HFFc6 (cell line): ENCODE data around the gene IRF8. TPM values are rescaled to one million over a fixed set of nuclear protein-coding genes. Genes with fewer than 3 reads are reported as not detected.

ENCODE experiments used
- DNase-seq: peaks from one replicate; pipeline ENCODE4 v3.0.0-alpha.2; 2018
- H3K27ac Mint-ChIP-seq: 2 replicates; pipeline ENCODE4 v1.8.0; 2020; ENCODE audit warnings: mild to moderate bottlenecking, mixed read lengths
- H3K27me3 Mint-ChIP-seq: 2 replicates; pipeline ENCODE4 v1.8.0; 2021; ENCODE audit warnings: mild to moderate bottlenecking, moderate library complexity, mixed read lengths; ENCODE audit not compliant: insufficient read depth
- H3K36me3 Mint-ChIP-seq: 2 replicates; pipeline ENCODE4 v1.8.0; 2021; ENCODE audit warnings: low read depth, mixed read lengths
- H3K4me1 Mint-ChIP-seq: 2 replicates; pipeline ENCODE4 v1.8.0; 2020; ENCODE audit warnings: low read depth, mixed read lengths
- H3K4me3 Mint-ChIP-seq: 2 replicates; pipeline ENCODE4 v1.8.0; 2020; ENCODE audit warnings: mild to moderate bottlenecking, moderate library complexity, mixed read lengths
- H3K9me3 Mint-ChIP-seq: 2 replicates; pipeline ENCODE4 v1.8.0; 2020; ENCODE audit warnings: mild to moderate bottlenecking, mixed read lengths
- total RNA-seq, 6 experiments: library from RNA; stranded (reverse); fragmentation: NEBNext Ultra II Directional; extraction: Animal tissue kit (Norgen Biotek cat#: 25700); gene quantifications; 2 replicates in 1 of 6; 3 replicates in 5 of 6; pipeline ENCODE4 v1.2.3, GENCODE V29; 2021
- TF ChIP-seq, protein P1 (sequence below): fragments of 200-600 bp; sonication (generic); IDR thresholded peaks from 2 replicates; pipeline ENCODE4 v1.5.0; 2021; ENCODE audit warnings: antibody characterized with exemption, mild to moderate bottlenecking

The IRF8 gene
- total RNA-seq, 6 experiments from 2014 or later: not detected

DNA sequence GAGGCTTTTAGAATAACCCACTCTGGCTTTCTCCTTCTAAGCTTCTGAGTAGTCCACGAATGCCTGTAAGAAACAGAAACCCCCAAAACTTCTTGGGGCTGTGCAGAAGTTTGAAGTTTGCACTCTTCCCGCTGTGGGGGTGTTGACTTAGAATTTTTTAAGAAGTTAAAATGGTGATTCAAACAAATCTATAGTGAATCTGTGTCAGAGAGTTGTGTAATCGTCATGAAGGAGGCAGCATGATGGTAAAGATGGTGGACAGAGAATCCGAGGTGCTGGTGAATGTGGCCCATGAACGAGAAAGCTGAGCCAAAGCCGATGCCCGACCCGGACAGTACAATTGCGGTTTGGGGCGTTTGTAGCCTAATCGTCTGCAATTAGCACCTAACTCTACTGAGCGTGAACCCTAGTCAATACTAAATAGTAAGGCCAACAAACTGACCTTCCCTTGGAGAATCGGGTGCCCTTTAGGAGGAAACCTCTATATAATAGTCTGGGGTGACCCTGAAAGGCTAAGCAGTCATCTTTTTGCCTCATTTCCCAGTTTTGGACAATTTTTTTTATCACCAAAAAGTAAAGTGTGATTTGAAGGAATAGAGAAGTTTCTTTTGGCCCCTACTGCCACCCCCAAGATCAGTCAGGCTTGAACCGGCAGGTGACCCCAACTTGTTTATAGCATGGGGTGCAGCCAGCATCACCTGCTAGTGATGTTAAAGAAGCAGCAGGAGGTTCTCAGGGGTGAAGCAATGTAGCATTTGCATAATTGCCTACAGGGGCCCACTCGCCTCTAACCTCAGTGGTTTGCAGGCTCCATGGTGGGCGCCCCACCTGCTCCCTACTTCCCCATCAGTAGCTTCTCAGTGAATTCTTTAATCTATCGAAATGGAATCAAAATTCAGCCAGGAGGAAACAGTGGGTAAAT, 11.2 kb downstream of the IRF8 start:
- Mint-ChIP-seq H3K27ac (no peak overlapping the region), H3K4me3 (no peak overlapping the region), H3K9me3 (peaks cover 11% of the 10 kb centered on the region; the same call in 1 of the 2 replicates), H3K4me1 (no peaks in the 10 kb centered on the region), H3K36me3 (no peaks in the 10 kb centered on the region; the same call in 1 of the 2 replicates), H3K27me3 (peaks cover 63% of the 10 kb centered on the region)
- no peak for DNase-seq
- TF ChIP-seq, protein P1, sequence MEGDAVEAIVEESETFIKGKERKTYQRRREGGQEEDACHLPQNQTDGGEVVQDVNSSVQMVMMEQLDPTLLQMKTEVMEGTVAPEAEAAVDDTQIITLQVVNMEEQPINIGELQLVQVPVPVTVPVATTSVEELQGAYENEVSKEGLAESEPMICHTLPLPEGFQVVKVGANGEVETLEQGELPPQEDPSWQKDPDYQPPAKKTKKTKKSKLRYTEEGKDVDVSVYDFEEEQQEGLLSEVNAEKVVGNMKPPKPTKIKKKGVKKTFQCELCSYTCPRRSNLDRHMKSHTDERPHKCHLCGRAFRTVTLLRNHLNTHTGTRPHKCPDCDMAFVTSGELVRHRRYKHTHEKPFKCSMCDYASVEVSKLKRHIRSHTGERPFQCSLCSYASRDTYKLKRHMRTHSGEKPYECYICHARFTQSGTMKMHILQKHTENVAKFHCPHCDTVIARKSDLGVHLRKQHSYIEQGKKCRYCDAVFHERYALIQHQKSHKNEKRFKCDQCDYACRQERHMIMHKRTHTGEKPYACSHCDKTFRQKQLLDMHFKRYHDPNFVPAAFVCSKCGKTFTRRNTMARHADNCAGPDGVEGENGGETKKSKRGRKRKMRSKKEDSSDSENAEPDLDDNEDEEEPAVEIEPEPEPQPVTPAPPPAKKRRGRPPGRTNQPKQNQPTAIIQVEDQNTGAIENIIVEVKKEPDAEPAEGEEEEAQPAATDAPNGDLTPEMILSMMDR: no peak

DNA sequence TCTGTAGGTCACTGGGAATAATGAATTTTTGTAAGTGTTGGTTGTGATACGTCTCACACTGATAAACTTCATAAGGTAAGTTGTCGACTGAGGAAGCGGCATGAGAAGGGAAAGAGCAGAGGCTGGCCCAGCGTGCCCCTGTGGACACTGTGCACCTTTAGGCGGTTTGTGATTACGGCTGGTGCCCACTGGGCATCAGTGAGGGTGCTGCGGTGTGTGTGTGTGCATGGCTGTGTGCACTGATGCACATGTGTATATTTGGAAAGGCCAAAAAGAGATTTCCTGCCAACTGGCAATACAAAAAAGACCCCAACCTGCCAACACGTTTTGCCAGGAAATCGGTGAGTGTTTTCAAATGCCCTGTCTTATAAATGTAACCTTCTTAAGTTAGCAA, 11.9 kb downstream of the IRF8 start:
- Mint-ChIP-seq H3K4me1 (no peaks in the 10 kb centered on the region), H3K36me3 (no peaks in the 10 kb centered on the region; the same call in 1 of the 2 replicates), H3K27me3 (peaks cover 60% of the 10 kb centered on the region), H3K4me3 (no peak overlapping the region), H3K9me3 (peaks cover 4% of the 10 kb centered on the region; the same call in 1 of the 2 replicates), H3K27ac (no peak overlapping the region)
- DNase-seq: no peak
- TF ChIP-seq, protein P1: no peak

- TF ChIP-seq, protein P1: no peak
Measured at GRCh38 chr16:85911251-85911930, 12.4 kb downstream of the IRF8 start.

DNA sequence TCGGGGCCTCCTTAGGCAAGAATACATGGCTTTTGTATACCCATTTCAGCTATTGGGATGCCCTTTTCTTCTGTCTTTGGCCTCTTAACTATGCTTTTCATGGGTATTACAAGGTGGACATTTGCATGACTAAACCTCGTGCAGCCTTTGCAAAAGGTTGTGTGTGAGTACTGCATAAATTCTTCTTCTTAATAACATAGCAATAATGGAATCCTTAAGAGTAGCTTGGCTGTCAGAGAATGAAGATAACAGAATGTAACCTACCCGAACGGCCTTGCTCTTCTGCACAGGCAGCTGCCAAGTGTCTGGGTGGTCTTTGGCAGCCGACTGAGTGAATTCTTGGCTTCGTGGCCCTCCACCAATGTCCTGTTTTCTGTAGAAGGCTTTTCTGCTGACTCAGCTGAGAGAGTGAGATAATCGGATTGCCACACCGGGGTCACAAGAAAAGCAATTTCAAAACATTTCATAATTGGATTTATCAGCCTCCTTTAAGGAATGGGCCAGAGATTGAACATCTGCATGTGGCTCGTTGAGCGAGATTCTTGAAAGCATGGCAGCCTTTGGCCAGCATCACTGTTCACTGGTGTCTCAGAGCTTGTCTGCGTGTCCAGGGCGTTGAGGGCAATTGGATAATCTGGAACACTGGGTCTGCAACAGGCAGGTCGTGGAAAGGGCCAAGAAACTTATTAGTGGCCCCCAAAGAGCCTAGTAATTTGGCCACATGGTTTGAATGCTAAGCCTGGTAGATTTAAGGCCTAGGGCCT, 13.4 kb downstream of the IRF8 start:
- no peaks in the 10 kb centered on the region for H3K9me3 Mint-ChIP-seq
- no peaks in the 10 kb centered on the region for H3K4me1 Mint-ChIP-seq
- H3K4me3 Mint-ChIP-seq: no peak overlapping the region
- no peaks in the 10 kb centered on the region for H3K36me3 Mint-ChIP-seq
- peaks cover 59% of the 10 kb centered on the region for H3K27me3 Mint-ChIP-seq
- DNase-seq: no peak
- TF ChIP-seq, protein P1: no peak
- H3K27ac Mint-ChIP-seq: no peak overlapping the region

More at GRCh38 chr16:85911251-85911930, 12.4 kb downstream of the IRF8 start:
- no peak overlapping the region for H3K27ac Mint-ChIP-seq
- no peaks in the 10 kb centered on the region for H3K36me3 Mint-ChIP-seq
- H3K4me1 Mint-ChIP-seq: no peaks in the 10 kb centered on the region
- no peaks in the 10 kb centered on the region for H3K9me3 Mint-ChIP-seq
- no peak for DNase-seq
- H3K4me3 Mint-ChIP-seq: no peak overlapping the region
- peaks cover 57% of the 10 kb centered on the region for H3K27me3 Mint-ChIP-seq

- no peaks in the 10 kb centered on the region for H3K36me3 Mint-ChIP-seq
- no peak overlapping the region for H3K4me3 Mint-ChIP-seq
- no peaks in the 10 kb centered on the region for H3K4me1 Mint-ChIP-seq
- no peak for DNase-seq
- TF ChIP-seq, protein P1: no peak
- H3K27me3 Mint-ChIP-seq: peaks cover 58% of the 10 kb centered on the region
- no peak overlapping the region for H3K27ac Mint-ChIP-seq
- H3K9me3 Mint-ChIP-seq: no peaks in the 10 kb centered on the region
Measured at GRCh38 chr16:85913141-85913601, 14.2 kb downstream of the IRF8 start.
